Liver (tissue), 9 donors: ENCODE results near the gene KIAA1614. TPM values are rescaled to one million over a fixed set of nuclear protein-coding genes. Genes with fewer than 3 reads are reported as not detected.

Experiments used
- DNase-seq: peaks from one replicate; pipeline ENCODE4 v3.0.0-alpha.2; 2017; ENCODE audit warnings: low spot score
- H3K27ac ChIP-seq, 2 donors: one replicate each; pipeline ENCODE4 v1.7.0; 2013; ENCODE audit warnings: inconsistent platforms in 2 of 2, low read length in 2 of 2, control low read depth in 1 of 2, low read depth in 1 of 2, mild to moderate bottlenecking in 1 of 2
- H3K27me3 ChIP-seq, 4 donors: one replicate each; pipeline versions ENCODE4 v1.6.1 to v1.7.0; 2013; ENCODE audit warnings: low read length in 3 of 4, inconsistent platforms in 1 of 4, mild to moderate bottlenecking in 1 of 4, moderate library complexity in 1 of 4; ENCODE audit not compliant: control insufficient read depth in 4 of 4, insufficient read depth in 4 of 4
- H3K36me3 ChIP-seq, 4 donors: one replicate each; pipeline versions ENCODE4 v1.6.1 to v1.7.0; 2013; ENCODE audit warnings: low read length in 3 of 4, mild to moderate bottlenecking in 3 of 4, low read depth in 1 of 4, moderate library complexity in 1 of 4; ENCODE audit not compliant: control insufficient read depth in 4 of 4, insufficient read depth in 3 of 4
- H3K4me1 ChIP-seq, 4 donors: one replicate each; pipeline versions ENCODE4 v1.6.1 to v1.7.0; 2013; ENCODE audit warnings: low read length in 3 of 4, mild to moderate bottlenecking in 3 of 4, moderate library complexity in 1 of 4; ENCODE audit not compliant: control insufficient read depth in 4 of 4, insufficient read depth in 4 of 4
- H3K4me3 ChIP-seq, 3 donors: one replicate each; pipeline versions ENCODE4 v1.6.1 to v1.7.0; 2013; ENCODE audit warnings: low read length in 3 of 3, control low read depth in 1 of 3, low read depth in 1 of 3, mild to moderate bottlenecking in 1 of 3
- H3K9ac ChIP-seq, 2 donors: one replicate each; pipeline ENCODE4 v1.7.0; 2013; ENCODE audit warnings: low read length in 2 of 2, mild to moderate bottlenecking in 2 of 2, moderate library complexity in 2 of 2, control low read depth in 1 of 2, low read depth in 1 of 2
- H3K9me3 ChIP-seq, 4 donors: one replicate each; pipeline versions ENCODE4 v1.6.1 to v1.7.0; 2013; ENCODE audit warnings: low read length in 3 of 4; ENCODE audit not compliant: control insufficient read depth in 4 of 4
- ATF3 ChIP-seq: IDR thresholded peaks from 2 replicates; pipeline ENCODE4 v1.6.1; 2016; ENCODE audit warnings: antibody characterized with exemption
- EGR1 ChIP-seq, 2 donors: IDR thresholded peaks; 2 replicates each; pipeline ENCODE4 v1.6.1; 2016 to 2018; ENCODE audit warnings: antibody characterized with exemption in 2 of 2, low read depth in 2 of 2
- GABPA ChIP-seq, 2 donors: IDR thresholded peaks in 1 of 2; conservative IDR thresholded peaks in 1 of 2; 2 replicates each; pipeline ENCODE4 v1.6.1; 2016; ENCODE audit warnings: antibody characterized with exemption in 2 of 2, mild to moderate bottlenecking in 1 of 2, moderate library complexity in 1 of 2
- HNF4A ChIP-seq, 2 donors: conservative IDR thresholded peaks; 2 replicates each; pipeline ENCODE4 v1.6.1; 2016; ENCODE audit warnings: antibody characterized with exemption in 2 of 2, mild to moderate bottlenecking in 2 of 2
- HNF4G ChIP-seq: IDR thresholded peaks from 2 replicates; pipeline ENCODE4 v1.6.1; 2016; ENCODE audit warnings: antibody characterized with exemption
- JUND ChIP-seq, 2 donors: IDR thresholded peaks; 2 replicates each; pipeline ENCODE4 v1.6.1; 2016; ENCODE audit warnings: antibody characterized with exemption in 2 of 2
- NR2F2 ChIP-seq: IDR thresholded peaks from 2 replicates; pipeline ENCODE4 v1.6.1; 2016; ENCODE audit warnings: antibody characterized with exemption
- SP1 ChIP-seq: IDR thresholded peaks from 2 replicates; pipeline ENCODE4 v1.6.1; 2018; ENCODE audit warnings: antibody characterized with exemption, mild to moderate bottlenecking
- TAF1 ChIP-seq: conservative IDR thresholded peaks from 2 replicates; pipeline ENCODE4 v1.6.1; 2016; ENCODE audit warnings: antibody characterized with exemption, mild to moderate bottlenecking
- YY1 ChIP-seq: IDR thresholded peaks from 2 replicates; pipeline ENCODE4 v1.6.1; 2016; ENCODE audit warnings: antibody characterized with exemption, mild to moderate bottlenecking
- ZBTB33 ChIP-seq: IDR thresholded peaks from 2 replicates; pipeline ENCODE4 v1.6.1; 2016; ENCODE audit warnings: antibody characterized with exemption
- WGBS: extraction: QIAGEN DNeasy Blood & Tissue Kit; methylation state at CpG from one replicate; pipeline ENCODE4 v1.1.7; 2013; 5-methylcytosine and 5-hydroxymethylcytosine counted together
- polyA plus RNA-seq, 2 donors: library from polyadenylated mRNA; stranded (reverse) in 1 of 2; unstranded in 1 of 2; fragments of 200-250 nt in 1 of 2; fragments of >200 nt in 1 of 2; fragmentation: Nextera tagmentation in 1 of 2; extraction: Ambion mirVana in 1 of 2; gene quantifications; one replicate each; pipeline versions ENCODE4 v1.2.1 to v1.2.3, GENCODE V29; 2013 to 2015
- total RNA-seq, 2 donors: library from RNA; depleted of rRNA; stranded (reverse); fragments of >200 nt; gene quantifications; one replicate each; pipeline ENCODE4 v1.2.3, GENCODE V29; 2014
- TF ChIP-seq, protein P1 (sequence below): fragments of 150-350 bp; IDR thresholded peaks from 2 replicates; pipeline ENCODE4 v1.5.1; 2017; ENCODE audit warnings: improper control_type of control experiment, low read depth, low read length; ENCODE audit not compliant: missing input control
- TF ChIP-seq, protein P2 (sequence below): IDR thresholded peaks from 2 replicates; pipeline ENCODE4 v1.6.1; 2016; ENCODE audit warnings: antibody characterized with exemption
- donor health status: healthy.
- donor health status: healthy.
- donor health status: healthy.
- donor health status: healthy.
- donor health status: healthy.

The KIAA1614 gene
- total and polyA plus RNA-seq, 4 donors = 0.21 to 1.1 (median 0.40) TPM

DNA sequence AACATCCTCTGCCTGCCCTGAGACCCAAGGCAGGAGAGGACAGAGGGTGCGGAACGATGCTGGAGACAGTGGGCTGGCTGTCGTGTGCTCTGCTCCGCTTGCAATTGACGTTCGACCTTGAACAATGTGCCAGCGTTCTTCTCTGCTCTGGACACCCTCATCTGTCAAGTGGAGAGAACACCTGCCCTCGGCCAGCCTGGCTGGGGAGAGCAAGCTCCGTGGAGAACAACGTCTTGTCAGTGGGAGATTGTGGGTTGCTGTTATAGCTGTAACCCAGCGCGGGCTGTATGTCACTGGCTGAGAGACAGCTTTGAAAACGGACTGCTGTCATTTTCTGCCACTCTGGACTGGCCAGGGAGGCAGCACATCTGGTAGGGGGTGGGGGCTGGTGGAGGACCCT is 14.7 kb downstream of the KIAA1614 start:
- H3K27me3 ChIP-seq = no peaks in the 10 kb centered on the region
- 82% methylated on average over 13 of the region's 13 CpGs for WGBS
- no peak for DNase-seq
- no peak overlapping the region for H3K4me3 ChIP-seq
- no peaks in the 10 kb centered on the region for H3K9me3 ChIP-seq
- H3K4me1 ChIP-seq = peaks cover 1 to 11% (median 4%) of the 10 kb centered on the region in 4 donors
- H3K9ac ChIP-seq = no peak overlapping the region
- TF ChIP-seq YY1 (no peak), JUND (IDR thresholded peaks at IDR 0.05) (no peak), NR2F2 (no peak), GABPA (IDR thresholded peaks at IDR 0.05 in 1 of 2, conservative IDR thresholded peaks at IDR 0.05 in 1 of 2) (no peak), ZBTB33 (no peak), TAF1 (no peak), ATF3 (no peak), SP1 (no peak), EGR1 (IDR thresholded peaks at IDR 0.05; ENCODE audit: low read depth in 2 of 2) (no peak)
- TF ChIP-seq, protein P1, sequence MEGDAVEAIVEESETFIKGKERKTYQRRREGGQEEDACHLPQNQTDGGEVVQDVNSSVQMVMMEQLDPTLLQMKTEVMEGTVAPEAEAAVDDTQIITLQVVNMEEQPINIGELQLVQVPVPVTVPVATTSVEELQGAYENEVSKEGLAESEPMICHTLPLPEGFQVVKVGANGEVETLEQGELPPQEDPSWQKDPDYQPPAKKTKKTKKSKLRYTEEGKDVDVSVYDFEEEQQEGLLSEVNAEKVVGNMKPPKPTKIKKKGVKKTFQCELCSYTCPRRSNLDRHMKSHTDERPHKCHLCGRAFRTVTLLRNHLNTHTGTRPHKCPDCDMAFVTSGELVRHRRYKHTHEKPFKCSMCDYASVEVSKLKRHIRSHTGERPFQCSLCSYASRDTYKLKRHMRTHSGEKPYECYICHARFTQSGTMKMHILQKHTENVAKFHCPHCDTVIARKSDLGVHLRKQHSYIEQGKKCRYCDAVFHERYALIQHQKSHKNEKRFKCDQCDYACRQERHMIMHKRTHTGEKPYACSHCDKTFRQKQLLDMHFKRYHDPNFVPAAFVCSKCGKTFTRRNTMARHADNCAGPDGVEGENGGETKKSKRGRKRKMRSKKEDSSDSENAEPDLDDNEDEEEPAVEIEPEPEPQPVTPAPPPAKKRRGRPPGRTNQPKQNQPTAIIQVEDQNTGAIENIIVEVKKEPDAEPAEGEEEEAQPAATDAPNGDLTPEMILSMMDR = no peak
- TF ChIP-seq, protein P2, sequence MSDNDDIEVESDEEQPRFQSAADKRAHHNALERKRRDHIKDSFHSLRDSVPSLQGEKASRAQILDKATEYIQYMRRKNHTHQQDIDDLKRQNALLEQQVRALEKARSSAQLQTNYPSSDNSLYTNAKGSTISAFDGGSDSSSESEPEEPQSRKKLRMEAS = no peak
- no peak overlapping the region for H3K27ac ChIP-seq
- H3K36me3 ChIP-seq = no peaks in the 10 kb centered on the region

GRCh38 chr1:180927841-180928240 is 15.1 kb downstream of the KIAA1614 start:
- Histone ChIP-seq H3K9me3 (no peaks in the 10 kb centered on the region), H3K4me1 (peaks cover 1 to 11% (median 4%) of the 10 kb centered on the region in 4 donors), H3K4me3 (no peak overlapping the region), H3K27ac (no peak overlapping the region), H3K9ac (no peak overlapping the region), H3K36me3 (no peaks in the 10 kb centered on the region), H3K27me3 (no peaks in the 10 kb centered on the region)
- TF ChIP-seq TAF1 = no peak
- TF ChIP-seq GABPA (IDR thresholded peaks at IDR 0.05 in 1 of 2, conservative IDR thresholded peaks at IDR 0.05 in 1 of 2) = no peak
- no peak for TF ChIP-seq HNF4A (conservative IDR thresholded peaks at IDR 0.05)
- TF ChIP-seq HNF4G = no peak
- TF ChIP-seq, protein P1 = no peak
- TF ChIP-seq ZBTB33 = no peak
- WGBS = 87% methylated on average over 4 of the region's 4 CpGs
- DNase-seq = no peak
